Adrenal gland (tissue), 5 donors: Measurements from ENCODE around the gene KCNK3.

Experiments used
- CTCF ChIP-seq, 6 experiments: fragments of 450-650 bp in 4 of 6; fragments of 200-600 bp in 2 of 6; sonication (generic) in 1 of 6; IDR thresholded peaks; 1 replicate in 5 of 6; 2 replicates in 1 of 6; pipeline versions ENCODE4 v1.5.1 to v1.8.0; 2016 to 2021; ENCODE audit warnings: antibody characterized with exemption in 6 of 6, mild to moderate bottlenecking in 2 of 6, moderate library complexity in 1 of 6
- POLR2A ChIP-seq, 2 donors: fragments of 450-650 bp; IDR thresholded peaks; one replicate each; pipeline ENCODE4 v1.6.1; 2017; ENCODE audit warnings: antibody characterized with exemption in 2 of 2, mild to moderate bottlenecking in 2 of 2, moderate library complexity in 1 of 2
- donor health status: DM: no; HTN: no; CAD: no.

- no peak for TF ChIP-seq CTCF (IDR thresholded peaks at IDR 0.05)
- peak in 1 of 2 donors; percentile 5 for TF ChIP-seq POLR2A (IDR thresholded peaks at IDR 0.05)
Measured at GRCh38 chr2:26652361-26653041, 40.0 kb upstream of the KCNK3 start.
